HG02798 (cell line): ENCODE data around the gene PRSS23.
"Not testable (repeated sequence)": the region's sequence is repeated elsewhere in the genome, so short reads cannot be mapped to it uniquely, and the experiment has no call there.

ENCODE experiments used
- ATAC-seq: cut with Tn5 transposase; IDR thresholded peaks from one replicate; pipeline ENCODE4 v1.9.1; 2021; ENCODE audit warnings: mild to moderate bottlenecking; ENCODE audit not compliant: unreplicated experiment, poor library complexity

Gene PRSS23, protein sequence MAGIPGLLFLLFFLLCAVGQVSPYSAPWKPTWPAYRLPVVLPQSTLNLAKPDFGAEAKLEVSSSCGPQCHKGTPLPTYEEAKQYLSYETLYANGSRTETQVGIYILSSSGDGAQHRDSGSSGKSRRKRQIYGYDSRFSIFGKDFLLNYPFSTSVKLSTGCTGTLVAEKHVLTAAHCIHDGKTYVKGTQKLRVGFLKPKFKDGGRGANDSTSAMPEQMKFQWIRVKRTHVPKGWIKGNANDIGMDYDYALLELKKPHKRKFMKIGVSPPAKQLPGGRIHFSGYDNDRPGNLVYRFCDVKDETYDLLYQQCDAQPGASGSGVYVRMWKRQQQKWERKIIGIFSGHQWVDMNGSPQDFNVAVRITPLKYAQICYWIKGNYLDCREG

DNA sequence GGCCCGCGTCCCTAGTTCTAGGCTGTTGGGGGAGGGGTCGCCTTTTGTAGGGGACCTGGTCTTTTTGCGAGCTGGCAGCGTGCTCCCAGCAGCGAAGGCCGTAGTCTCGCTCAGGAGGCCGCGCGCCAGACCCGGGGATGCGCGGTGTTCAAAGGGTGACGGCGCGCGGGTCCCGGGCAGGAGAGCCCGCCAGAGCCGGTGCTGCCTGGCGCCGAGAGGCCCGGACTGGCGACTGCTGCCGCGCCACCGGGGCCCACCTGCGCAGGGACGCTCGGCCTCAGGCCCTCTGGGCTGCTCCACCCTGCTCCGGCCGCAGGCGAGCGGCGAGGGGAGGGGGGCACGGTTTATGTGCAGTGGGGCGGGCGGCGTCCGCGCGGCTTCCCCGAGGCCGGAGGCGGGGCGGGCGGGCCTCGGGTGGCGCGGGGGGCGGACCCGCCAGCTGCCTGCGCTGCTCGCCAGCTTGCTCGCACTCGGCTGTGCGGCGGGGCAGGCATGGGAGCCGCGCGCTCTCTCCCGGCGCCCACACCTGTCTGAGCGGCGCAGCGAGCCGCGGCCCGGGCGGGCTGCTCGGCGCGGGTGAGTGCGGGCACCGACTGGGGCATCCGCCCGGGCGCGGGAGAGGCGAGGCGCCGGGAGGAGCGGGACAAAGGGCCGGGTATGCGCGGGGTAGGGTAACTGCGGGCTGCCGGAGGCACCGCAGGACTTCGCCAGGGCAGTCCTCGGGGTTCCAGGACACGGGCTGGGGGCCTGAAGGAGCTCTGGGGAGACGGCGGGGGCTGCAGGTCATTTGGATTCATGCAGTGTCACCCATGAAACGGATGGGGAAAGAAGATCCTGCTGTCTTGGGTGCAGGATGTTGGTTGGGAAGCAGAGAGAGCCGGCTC, at the start of gene PRSS23:
Gene PRSS23 (plus strand): TSS at position 467 of the 884 bp plus-strand sequence. CDS start 7,102 bp downstream, outside the sequence.
- peak; percentile 65 for ATAC-seq

DNA sequence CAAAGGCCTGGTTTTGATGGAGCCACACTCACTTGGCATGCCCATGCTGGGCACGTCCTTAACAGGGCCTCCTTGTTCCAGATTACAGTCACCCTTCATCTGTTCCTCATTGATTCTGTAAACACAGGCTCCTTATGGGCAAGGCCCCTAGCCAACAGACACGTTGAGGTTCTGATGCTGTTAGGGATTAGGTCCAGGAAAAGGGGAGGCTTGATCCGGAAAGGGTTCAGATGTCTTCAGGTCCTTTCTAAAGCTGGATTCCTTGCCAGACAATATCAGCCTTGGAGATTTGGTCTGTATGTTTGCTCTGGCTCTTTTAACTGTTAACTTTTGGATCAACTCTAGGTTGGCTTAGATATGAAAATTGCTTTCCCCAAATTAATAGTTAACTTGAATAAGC, 46.9 kb upstream of the PRSS23 start:
- ATAC-seq: no peak

DNA sequence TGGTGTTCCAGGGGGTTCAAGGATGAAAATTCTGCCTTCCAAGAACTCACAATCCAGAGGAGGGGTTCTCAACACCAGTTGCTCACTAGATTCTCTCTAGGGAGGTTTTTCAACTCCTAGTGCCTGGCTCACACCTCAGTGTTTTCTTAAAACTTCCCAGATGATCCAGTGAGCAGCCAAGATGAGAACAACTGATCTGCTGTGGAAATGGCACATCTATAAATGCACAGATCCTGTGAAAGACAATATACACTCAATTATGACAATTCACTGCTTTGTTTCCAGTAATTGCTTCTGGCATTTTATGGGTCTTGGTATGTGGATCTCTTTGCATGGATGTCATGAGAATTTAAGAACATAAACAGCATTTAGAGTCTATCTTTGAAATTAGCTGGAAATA, 45.2 kb upstream of the PRSS23 start:
- no peak for ATAC-seq

DNA sequence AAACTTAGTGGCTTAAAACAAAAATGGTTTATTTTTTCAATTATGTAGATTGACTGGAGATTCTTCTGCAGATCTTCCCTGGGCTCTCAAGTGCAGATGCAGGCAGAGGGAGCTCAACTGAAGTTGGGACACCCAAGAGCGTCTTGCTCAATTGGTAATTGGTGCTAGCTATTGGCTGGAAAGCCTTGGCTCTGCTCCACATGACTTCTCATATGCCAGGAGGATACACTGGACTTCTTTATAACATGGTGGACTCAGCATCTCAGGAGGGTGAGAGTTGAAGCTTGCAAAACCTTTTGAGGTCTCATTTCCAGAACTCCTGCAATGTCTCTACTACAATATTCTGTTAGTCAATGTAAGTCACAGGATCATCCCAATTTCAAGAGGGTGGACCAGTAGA, 42.2 kb upstream of the PRSS23 start:
- ATAC-seq: no peak

DNA sequence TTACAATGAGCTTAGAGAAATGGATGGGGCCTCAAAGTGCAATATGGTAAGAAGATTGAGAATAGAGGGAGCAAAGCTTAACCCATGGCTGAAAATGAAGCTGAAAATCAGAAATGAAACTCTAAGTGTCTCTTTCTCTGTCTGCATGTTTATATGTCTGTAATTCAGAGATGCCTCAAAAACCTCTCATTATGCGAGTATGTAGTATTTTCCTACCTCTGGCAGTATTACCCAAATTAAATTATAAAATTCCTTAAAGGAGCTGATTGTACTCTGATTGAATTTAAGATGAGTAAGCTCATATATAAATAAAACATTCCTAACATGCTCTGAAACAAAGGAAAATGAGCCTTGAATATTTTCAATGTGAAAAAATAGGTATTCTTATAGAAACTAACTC, 39.8 kb upstream of the PRSS23 start:
- no peak for ATAC-seq

DNA sequence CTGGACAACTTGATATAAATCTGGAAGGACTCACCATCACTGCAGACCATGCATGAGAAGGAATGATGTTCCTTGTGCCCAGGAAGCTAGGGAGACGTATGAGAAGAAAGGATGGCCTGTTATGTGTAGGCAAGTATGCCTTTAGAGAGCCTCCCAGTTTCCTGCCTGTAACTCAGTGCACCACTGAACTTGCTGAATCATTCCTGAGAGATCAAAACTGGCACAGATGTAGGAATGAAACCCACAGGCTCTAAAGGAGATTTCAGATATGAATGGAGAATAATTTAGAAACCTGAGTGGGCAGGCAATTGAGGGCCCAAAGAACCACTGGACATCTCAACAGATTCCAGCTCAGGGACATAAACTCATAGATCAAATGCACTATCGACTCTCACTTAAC, 38.4 kb upstream of the PRSS23 start:
- ATAC-seq: no peak

DNA sequence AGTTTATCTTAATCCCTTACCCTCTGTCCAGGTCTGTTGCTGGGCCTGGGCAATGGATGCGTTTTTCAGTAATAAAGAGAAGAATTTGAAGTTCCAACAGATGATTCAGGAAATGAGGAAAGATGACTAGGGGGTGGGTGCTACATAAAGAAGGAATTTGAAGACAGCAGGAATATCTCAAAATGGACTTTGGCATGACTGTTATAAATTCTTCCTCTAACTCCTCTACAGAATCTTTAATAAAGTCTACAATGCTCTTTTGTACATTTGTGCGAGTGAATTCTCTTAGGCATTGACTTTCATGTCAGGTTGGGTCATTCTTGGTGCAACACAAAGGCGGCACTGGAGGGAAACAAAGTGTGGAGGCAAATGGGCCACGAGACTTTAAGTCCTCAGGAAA, 35.1 kb upstream of the PRSS23 start:
- no peak for ATAC-seq

DNA sequence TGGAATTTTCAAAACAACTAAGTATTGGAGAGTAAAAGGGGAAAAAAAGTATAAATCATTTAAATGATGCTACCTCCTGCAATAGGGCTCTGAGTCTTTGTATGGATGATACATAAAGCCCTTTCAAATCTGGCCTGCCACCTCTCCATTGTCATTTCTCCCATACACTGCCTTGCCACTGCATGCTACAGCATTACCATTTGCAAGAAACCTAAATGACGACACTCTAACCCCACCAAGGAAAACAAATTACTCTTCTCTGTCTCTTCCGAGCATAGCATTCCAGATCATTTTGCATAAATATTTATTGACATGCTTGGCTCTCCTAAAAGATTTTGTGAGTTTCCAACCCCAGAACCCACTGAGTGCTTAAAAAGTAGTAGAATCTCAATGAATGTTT, 34.5 kb upstream of the PRSS23 start:
- no peak for ATAC-seq

DNA sequence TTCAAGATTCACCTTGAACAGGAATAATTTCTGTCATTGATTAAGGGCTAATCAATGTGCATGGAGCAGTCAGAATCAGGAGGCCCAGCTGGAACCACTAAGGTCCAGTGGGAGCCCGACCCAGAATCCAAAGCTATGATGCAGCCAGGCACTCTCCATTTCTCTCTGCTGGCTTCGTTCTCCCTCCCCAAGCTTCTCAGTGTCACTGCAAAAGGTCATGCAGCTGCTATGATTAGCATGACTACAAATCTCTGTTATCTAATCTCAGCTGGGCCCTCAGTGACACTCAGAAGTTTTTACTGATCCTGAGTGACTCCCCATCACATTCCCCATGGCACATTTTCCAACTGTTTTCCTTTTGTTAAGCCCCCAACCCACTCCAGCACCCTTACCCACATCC, 31.1 kb upstream of the PRSS23 start:
- ATAC-seq: no peak

DNA sequence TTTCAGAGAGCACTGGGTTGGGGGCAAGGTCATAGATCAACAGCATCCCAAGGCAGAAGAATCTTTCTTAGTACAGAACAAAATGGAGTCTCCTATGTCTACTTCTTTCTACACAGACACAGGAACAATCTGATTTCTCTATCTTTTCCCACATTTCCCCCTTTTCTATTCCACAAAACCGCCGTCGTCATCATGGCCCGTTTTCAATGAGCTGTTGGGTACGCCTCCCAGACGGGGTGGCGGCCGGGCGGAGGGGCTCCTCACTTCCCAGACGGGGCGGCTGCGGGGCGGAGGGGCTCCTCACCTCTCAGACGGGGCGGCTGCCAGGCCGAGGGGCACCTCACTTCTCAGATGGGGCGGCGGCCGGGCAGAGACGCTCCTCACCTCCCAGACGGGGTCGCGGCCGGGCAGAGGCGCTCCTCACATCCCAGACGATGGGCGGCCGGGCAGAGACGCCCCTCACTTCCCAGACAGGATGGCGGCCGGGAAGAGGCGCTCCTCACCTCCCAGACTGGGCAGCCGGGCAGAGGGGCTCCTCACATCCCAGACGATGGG, 29.8 kb upstream of the PRSS23 start:
- ATAC-seq: not testable (repeated sequence)

DNA sequence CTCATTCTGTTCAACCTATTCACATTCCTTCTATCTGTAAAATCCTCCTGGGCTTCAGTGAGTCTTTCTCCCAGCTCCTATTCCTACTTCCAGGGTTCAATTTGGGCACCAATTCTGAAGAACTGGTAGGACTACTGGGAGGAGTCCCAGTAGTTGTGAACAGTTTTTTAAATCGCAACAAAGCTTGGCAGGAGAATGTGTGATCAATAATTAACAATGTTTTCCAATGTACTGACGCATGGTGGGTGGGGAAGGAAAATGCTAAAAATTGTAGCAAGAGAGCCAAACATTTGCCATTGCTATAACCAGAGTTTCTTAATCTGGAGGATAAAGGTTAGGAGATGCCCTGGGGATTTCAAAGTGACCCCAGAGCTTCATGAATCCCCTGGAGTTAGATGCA, 27.3 kb upstream of the PRSS23 start:
- no peak for ATAC-seq

DNA sequence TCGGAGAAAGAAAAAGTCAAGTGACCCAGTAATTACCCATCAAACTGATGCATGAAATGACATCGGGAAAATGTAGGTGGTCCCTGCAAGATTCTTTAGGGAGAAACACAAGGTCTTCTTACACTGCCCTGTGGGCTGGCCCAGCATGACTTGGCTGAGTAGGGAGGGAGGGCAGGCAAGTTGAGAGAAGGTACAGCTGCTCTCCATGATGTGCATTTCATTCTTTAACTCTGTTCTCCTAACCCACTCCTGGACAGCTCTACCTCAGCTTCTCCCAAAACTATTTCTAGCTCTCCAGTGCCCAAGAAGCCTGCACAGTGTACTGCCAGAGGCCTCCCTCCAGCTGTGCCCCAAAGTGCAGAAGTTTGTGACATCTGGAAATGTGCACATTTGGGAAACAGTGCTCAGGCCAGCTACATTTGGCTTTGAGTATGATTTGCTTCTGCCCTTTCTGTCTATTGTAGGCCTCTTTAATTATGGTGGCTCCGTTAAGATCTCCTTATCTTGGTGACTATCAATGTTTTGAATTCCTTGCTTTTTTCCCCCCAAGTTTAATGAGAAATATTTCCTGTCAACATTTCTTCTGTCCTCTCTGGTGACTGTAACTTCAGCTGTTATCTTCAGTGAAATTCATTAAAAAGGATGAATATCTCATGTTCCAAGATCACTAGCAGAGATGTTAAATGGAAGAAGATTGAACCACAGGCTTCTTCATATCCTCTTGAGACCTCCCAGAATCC, 26.7 kb upstream of the PRSS23 start:
- ATAC-seq: no peak

DNA sequence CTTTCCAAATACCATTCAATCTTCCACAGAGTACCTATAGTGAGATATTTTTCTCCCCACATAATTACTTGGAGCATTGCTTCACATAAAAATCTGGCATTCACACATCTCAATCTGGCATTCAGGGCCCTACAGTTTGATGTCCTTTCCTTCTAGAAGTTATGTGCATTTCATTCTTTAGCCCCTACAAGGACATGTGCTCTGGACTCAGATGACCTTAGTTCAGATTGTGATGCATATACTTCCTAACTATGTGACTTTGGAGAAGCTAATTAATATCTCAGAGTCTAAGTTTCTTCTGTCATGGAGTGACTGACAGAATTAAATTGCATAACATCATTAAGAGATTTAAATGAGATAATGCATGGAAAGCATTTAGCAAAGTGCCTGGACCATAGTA, 25.9 kb upstream of the PRSS23 start:
- ATAC-seq: no peak

DNA sequence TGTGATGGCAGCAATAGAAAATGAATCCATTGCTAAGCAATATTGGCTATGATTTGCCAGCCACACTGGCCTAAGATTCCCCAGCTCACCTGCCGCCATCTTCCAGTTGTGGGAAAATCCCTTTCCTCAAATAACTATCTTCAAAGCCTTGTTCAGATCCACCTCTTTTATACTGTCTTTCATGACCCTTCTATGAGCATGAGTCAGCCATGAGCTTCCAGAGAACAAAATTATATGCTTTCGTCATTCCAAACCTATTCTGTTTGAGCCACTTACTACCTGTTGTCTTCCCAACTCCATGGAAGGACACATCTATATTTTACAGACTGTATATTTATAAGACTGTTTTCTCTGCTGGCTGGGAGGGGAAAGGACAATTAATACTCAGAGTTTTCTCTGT, 25.0 kb upstream of the PRSS23 start:
- ATAC-seq: no peak

DNA sequence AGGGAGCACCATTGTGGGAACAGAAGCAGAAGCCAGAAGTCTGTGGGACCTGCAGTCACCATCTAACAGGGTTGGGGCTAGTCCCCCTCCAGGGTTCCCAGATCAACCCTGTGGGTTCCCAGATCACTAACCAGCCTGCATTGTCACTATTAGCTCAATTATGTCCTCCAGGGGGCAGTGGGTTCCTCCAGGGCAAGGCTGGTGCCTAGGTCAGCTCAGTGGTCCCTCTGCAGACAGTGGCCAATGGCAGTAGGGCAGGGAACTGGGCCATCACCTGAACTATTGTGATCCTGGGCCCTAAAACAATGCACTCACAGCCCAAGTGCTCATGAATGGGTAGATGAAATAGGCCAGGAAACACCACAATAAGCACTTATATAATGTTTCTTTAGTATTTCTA, 18.8 kb upstream of the PRSS23 start:
- ATAC-seq: no peak

DNA sequence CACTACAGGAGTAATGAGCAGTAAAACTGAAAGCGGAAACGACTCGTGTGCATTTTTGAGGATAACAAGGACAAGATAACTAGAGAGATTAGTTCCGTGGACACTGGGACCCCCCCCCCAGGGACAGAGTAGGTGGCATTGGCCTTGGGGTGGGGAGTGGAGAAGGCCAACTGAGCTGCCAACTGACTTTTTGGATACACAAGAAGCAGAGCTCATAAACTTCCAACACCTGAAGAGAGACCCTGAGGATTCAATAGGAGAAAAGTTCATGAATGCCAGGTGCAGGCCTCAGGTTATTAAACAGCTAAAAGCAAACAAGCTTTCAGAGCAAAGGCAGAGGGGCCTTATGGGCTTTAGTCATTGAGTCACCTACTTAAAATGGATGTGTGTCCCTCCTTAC, 17.6 kb upstream of the PRSS23 start:
- no peak for ATAC-seq

DNA sequence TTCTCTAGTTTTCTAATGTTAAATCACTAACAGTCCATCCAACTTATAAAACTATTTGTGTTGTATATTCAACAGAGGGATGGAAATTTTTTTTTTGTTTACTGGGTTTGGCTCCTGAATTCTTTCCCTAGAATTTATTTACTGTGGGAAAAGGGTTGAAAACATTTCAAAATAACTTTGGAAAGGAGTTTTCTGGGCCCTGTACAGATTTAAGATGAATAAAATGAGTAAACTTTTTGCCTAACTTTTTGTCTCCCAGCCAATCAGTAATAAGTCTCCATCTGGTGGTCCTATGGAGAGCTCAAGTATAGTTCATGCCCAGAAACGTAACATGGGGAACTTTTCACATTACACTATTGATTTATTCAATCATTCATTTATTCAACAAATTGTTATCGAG, 16.7 kb upstream of the PRSS23 start:
- ATAC-seq: no peak

DNA sequence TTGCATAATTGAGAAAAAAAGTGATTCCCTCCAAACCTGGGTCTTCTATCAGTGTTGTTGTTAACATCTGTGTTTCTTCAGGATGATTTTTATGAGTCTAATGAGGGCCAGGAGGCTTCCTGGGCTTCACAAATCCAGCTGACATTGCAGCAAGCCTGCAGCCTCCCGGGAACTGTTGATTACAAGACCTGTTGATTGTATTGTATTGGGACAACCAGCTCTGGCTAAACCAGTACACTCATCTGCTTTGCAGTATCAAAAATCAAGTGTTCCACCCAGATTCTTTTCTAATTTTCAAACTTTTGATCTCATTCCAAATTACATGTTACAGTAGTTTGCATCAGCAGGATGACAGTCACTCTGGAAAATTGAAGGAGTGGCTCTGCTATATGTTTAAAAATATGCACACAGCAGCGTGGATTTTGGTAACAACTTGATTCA, 16.1 kb upstream of the PRSS23 start:
- no peak for ATAC-seq

DNA sequence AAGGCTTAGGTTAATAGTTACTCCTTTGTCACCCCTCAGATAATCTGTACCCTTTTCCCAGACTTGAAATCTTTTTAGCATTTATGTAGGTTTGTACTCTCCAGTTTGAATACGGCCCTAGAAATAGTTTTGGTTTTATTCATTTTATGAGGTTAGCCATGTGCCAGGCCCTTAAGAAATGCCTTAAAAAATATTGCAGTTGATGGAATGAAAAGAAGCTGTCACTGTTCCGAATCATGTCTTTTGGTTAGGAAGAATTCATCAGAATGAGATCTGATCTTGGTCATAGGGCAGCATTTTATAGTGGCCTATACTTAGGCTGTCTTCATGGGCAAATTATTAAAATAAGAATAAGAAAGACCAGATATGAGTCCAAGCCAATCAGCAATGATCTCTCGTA, 14.8 kb upstream of the PRSS23 start:
- ATAC-seq: no peak

DNA sequence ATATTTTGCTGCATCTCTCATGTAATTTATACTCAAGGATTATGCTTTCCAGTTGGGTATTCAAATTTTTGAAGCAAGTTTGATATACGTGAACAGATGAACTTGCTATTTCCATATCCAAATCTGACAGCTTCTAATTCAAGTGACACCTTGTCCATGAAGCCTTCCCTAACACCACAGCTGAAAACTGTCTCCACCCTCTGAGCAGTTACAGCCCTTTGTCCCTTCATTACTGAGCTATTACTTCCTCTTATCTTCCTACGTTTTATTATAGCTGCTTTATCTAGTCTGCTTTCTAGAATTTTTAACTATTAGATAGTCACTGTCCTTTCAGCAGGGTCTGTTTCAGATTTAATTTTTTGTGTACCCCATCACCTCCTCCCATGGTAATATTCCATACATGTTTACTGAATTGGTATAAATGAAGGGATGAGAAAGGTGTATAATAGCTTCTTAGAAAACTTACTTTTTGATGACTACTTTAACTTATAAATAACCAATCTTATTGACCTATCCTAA, 13.3 kb upstream of the PRSS23 start:
- ATAC-seq: no peak
